Stimulated activated CD4-positive, alpha-beta T cell treated with anti-CD3 and anti-CD28 coated beads, TNF-alpha, amount 100 ng/mL, for 1 hour (primary cell): Measurements from ENCODE around the gene UNC5CL.

Experiments used
- DNase-seq, 3 donors: peaks; one replicate each; pipeline ENCODE4 v3.0.0-alpha.2; 2020; ENCODE audit warnings: low read depth in 3 of 3, low spot score in 1 of 3

The UNC5CL gene

GRCh38 chr6:41063884-41064285 is 24.9 kb upstream of the UNC5CL start:
- DNase-seq: no peak

- no peak for DNase-seq
Measured at GRCh38 chr6:41062056-41062455, 23.0 kb upstream of the UNC5CL start.

GRCh38 chr6:41061196-41061726 is 22.2 kb upstream of the UNC5CL start:
- DNase-seq: no peak

- no peak for DNase-seq
Measured at GRCh38 chr6:41059556-41059955, 20.5 kb upstream of the UNC5CL start.

- no peak for DNase-seq
Measured at GRCh38 chr6:41058783-41059181, 19.8 kb upstream of the UNC5CL start.

- no peak for DNase-seq
Measured at GRCh38 chr6:41056768-41057490, 17.9 kb upstream of the UNC5CL start.

- DNase-seq: no peak
Measured at GRCh38 chr6:41055149-41055548, 16.1 kb upstream of the UNC5CL start.

- no peak for DNase-seq
Measured at GRCh38 chr6:41054511-41054910, 15.5 kb upstream of the UNC5CL start.

GRCh38 chr6:41053041-41053440 is 14.0 kb upstream of the UNC5CL start, which contains the start of gene APOBEC2:
Gene APOBEC2, plus strand, starts transcription at chr6:41053202. Its CDS starts 146 bp downstream, at chr6:41053348.
- no peak for DNase-seq

- DNase-seq: no peak
Measured at GRCh38 chr6:41051873-41052272, 12.9 kb upstream of the UNC5CL start.

GRCh38 chr6:41050536-41050935 is 11.5 kb upstream of the UNC5CL start:
- no peak for DNase-seq

GRCh38 chr6:41049955-41050354 is 10.9 kb upstream of the UNC5CL start:
- no peak for DNase-seq

- no peak for DNase-seq
Measured at GRCh38 chr6:41049521-41049920, 10.5 kb upstream of the UNC5CL start.

GRCh38 chr6:41047745-41048732 is 9.0 kb upstream of the UNC5CL start:
- DNase-seq: no peak

- no peak for DNase-seq
Measured at GRCh38 chr6:41047306-41047705, 8.3 kb upstream of the UNC5CL start.

- DNase-seq: no peak
Measured at GRCh38 chr6:41046084-41046483, 7.1 kb upstream of the UNC5CL start.

- no peak for DNase-seq
Measured at GRCh38 chr6:41045664-41046063, 6.6 kb upstream of the UNC5CL start.

GRCh38 chr6:41043151-41043550 is 4.1 kb upstream of the UNC5CL start:
- no peak for DNase-seq

GRCh38 chr6:41042226-41043055 is 3.4 kb upstream of the UNC5CL start, which contains the start of gene TSPO2:
Gene TSPO2, plus strand, starts transcription at chr6:41042467. Its CDS starts 519 bp downstream, at chr6:41042986.
- no peak for DNase-seq

- no peak for DNase-seq
Measured at GRCh38 chr6:41040940-41041536, 2.0 kb upstream of the UNC5CL start.
